Spleen (tissue), 11 donors: Measurements from ENCODE around the gene HMGCLL1. TPM values are rescaled to one million over a fixed set of nuclear protein-coding genes. Genes with fewer than 3 reads are reported as not detected.

Source experiments
- DNase-seq: peaks from one replicate; pipeline ENCODE4 v3.0.0-alpha.2; 2020
- H3K27ac ChIP-seq, 8 donors: fragments of 200-600 bp; sonication (generic) in 7 of 8; 1 replicate in 4 of 8; 2 replicates in 4 of 8; pipeline versions ENCODE4 v1.5.0 to v1.8.0; 2016 to 2021; ENCODE audit warnings: inconsistent platforms in 4 of 8, mild to moderate bottlenecking in 4 of 8, moderate library complexity in 1 of 8
- H3K27me3 ChIP-seq, 7 donors: fragments of 200-600 bp; sonication (generic) in 6 of 7; replicated peaks in 1 of 7; 1 replicate in 4 of 7; 2 replicates in 3 of 7; pipeline versions ENCODE4 v1.5.0 to v1.8.0; 2016 to 2021; ENCODE audit warnings: inconsistent platforms in 3 of 7, mild to moderate bottlenecking in 1 of 7
- H3K36me3 ChIP-seq, 6 donors: fragments of 200-600 bp; sonication (generic) in 5 of 6; 1 replicate in 4 of 6; 2 replicates in 2 of 6; pipeline versions ENCODE4 v1.5.0 to v1.8.0; 2016 to 2021; ENCODE audit warnings: inconsistent platforms in 2 of 6
- H3K4me1 ChIP-seq, 6 donors: fragments of 200-600 bp; sonication (generic) in 5 of 6; 1 replicate in 3 of 6; 2 replicates in 3 of 6; pipeline versions ENCODE4 v1.5.0 to v1.8.0; 2016 to 2021; ENCODE audit warnings: inconsistent platforms in 3 of 6
- H3K4me3 ChIP-seq, 8 donors: fragments of 200-600 bp; sonication (generic) in 7 of 8; 1 replicate in 4 of 8; 2 replicates in 4 of 8; pipeline versions ENCODE4 v1.5.0 to v1.8.0; 2016 to 2021; ENCODE audit warnings: inconsistent platforms in 4 of 8, mild to moderate bottlenecking in 4 of 8, moderate library complexity in 2 of 8
- H3K9me3 ChIP-seq, 8 donors: fragments of 200-600 bp; sonication (generic) in 7 of 8; 1 replicate in 4 of 8; 2 replicates in 4 of 8; pipeline versions ENCODE4 v1.5.0 to v1.8.0; 2016 to 2021; ENCODE audit warnings: inconsistent platforms in 4 of 8
- CTCF ChIP-seq, 11 experiments: fragments of 200-600 bp in 7 of 11; fragments of 450-650 bp in 4 of 11; sonication (generic) in 4 of 11; IDR thresholded peaks in 8 of 11; conservative IDR thresholded peaks in 3 of 11; 1 replicate in 7 of 11; 2 replicates in 4 of 11; pipeline versions ENCODE4 v1.4.0 to v1.8.0; 2016 to 2021; ENCODE audit warnings: antibody characterized with exemption in 11 of 11, inconsistent platforms in 4 of 11, mild to moderate bottlenecking in 1 of 11
- POLR2A ChIP-seq, 3 donors: fragments of 450-650 bp; IDR thresholded peaks; one replicate each; pipeline ENCODE4 v1.5.1; 2017; ENCODE audit warnings: antibody characterized with exemption in 3 of 3, mild to moderate bottlenecking in 1 of 3
- POLR2AphosphoS5 ChIP-seq, 3 donors: sonication (generic); formaldehyde crosslinking; IDR thresholded peaks; one replicate each; pipeline ENCODE4 v1.5.1; 2017; ENCODE audit warnings: antibody characterized with exemption in 3 of 3
- whole genome bisulfite sequencing, 5 donors: extraction: QIAGEN DNeasy Blood & Tissue Kit in 3 of 5; methylation state at CpG; one replicate each; pipeline versions ENCODE4 v1.1.5 to v1.1.7; 2013 to 2018; 5-methylcytosine and 5-hydroxymethylcytosine counted together
- intact Hi-C: fragments of 100-400 bp; cut with DNase I; formaldehyde crosslinking; loops from one replicate; pipeline ENCODE4 v1.15.0; 2023; ENCODE audit warnings: low total_unique reads
- polyA plus RNA-seq, 3 donors: library from polyadenylated mRNA; stranded (reverse); fragments of 200-250 nt; gene quantifications; one replicate each; pipeline ENCODE4 v1.2.1, GENCODE V29; 2013
- total RNA-seq, 7 donors: library from RNA; depleted of rRNA in 3 of 7; stranded (reverse); fragments of >200 nt in 3 of 7; fragmentation: NEBNext Ultra II Directional in 4 of 7; extraction: Animal tissue kit (Norgen Biotek cat#: 25700) in 4 of 7; gene quantifications; one replicate each; pipeline versions ENCODE4 v1.1.0 to v1.2.1, GENCODE V29; 2016 to 2021
- donor health status: healthy with polysubstance abuse.
- donor health status: DM: no; HTN: no; CAD: no; lungs with moderate emphysema.
- donor health status: DM: no; HTN: no; CAD: no.
- donor health status: Bipolar disorder and iron deficiency.
- donor health status: healthy.
- donor health status: DM: no; HTN: no; CAD: no.
- donor health status: DM: yes; HTN: yes; CAD: no.

HMGCLL1 gene
- total and polyA plus RNA-seq, 10 donors: 0.39 TPM; not detected in 9

- Histone ChIP-seq H3K27ac (no peak overlapping the region), H3K36me3 (no peaks in the 10 kb centered on the region), H3K4me3 (no peak overlapping the region), H3K27me3 (no peaks in the 10 kb centered on the region), H3K4me1 (no peaks in the 10 kb centered on the region), H3K9me3 (no peaks in the 10 kb centered on the region)
- intact Hi-C loops: no loop called here
- WGBS, 5 donors: 27 to 52% (median 41%) methylated on average over 1 of the region's 1 CpG
- DNase-seq: no peak
- TF ChIP-seq POLR2A (IDR thresholded peaks at IDR 0.05) (no peak), CTCF (IDR thresholded peaks at IDR 0.05 in 8 of 11, conservative IDR thresholded peaks at IDR 0.05 in 3 of 11) (no peak), POLR2AphosphoS5 (IDR thresholded peaks at IDR 0.05) (no peak)
These were observed 179.6 kb downstream of the HMGCLL1 start for GRCh38 chr6:55399351-55399750.

DNA sequence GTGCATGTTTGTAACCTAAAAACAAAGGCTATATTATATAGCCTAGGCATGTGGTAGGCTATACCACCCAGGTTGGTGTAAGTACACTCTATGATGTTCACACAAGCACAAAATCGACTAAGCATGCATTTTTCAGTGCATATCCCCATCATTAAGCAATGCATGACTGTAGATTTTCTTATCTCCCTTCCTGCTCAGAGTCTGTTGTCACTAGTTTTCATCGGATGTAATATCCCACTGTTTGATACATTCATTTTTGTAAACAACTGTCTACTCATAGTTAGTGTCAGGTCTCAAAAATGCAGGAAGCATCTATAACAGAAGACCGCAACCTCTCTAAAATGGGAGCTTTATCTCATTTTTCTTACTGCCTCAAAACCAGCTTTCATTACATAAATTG lies 181.0 kb downstream of the HMGCLL1 start:
- Histone ChIP-seq H3K4me1 (no peaks in the 10 kb centered on the region), H3K9me3 (no peaks in the 10 kb centered on the region), H3K36me3 (no peaks in the 10 kb centered on the region), H3K27ac (no peak overlapping the region), H3K4me3 (no peak overlapping the region), H3K27me3 (no peaks in the 10 kb centered on the region)
- 72 to 86% (median 76%) methylated on average over 3 of the region's 3 CpGs for WGBS, 5 donors
- DNase-seq: no peak
- intact Hi-C loops: no loop called here
- TF ChIP-seq POLR2AphosphoS5 (IDR thresholded peaks at IDR 0.05) (no peak), CTCF (IDR thresholded peaks at IDR 0.05 in 8 of 11, conservative IDR thresholded peaks at IDR 0.05 in 3 of 11) (no peak), POLR2A (IDR thresholded peaks at IDR 0.05) (no peak)

DNA sequence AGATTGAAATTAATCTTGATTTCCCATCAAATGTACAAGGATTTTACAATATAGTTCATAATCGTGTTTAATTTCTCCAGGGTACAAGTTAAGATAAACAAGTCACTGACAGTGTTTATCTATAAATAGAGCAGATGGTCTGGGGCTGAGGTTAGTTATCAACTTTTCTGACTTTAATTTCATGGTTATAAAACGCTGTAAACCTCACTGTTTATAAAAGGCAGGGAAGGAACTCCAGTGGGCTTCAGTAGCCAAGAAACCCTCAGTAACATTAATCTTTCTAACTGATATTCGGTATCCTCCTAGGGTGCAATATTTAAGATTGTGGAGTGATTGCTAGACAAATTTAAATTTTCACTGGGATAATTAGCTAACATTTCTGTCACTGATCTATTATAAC lies 183.1 kb downstream of the HMGCLL1 start:
- Histone ChIP-seq H3K4me1 (no peaks in the 10 kb centered on the region), H3K4me3 (no peak overlapping the region), H3K9me3 (no peaks in the 10 kb centered on the region), H3K36me3 (no peaks in the 10 kb centered on the region), H3K27me3 (no peaks in the 10 kb centered on the region), H3K27ac (no peak overlapping the region)
- no peak for DNase-seq
- 55 to 66% (median 60%) methylated on average over 3 of the region's 3 CpGs for WGBS, 5 donors
- intact Hi-C loops: no loop called here
- TF ChIP-seq POLR2A (IDR thresholded peaks at IDR 0.05) (no peak), POLR2AphosphoS5 (IDR thresholded peaks at IDR 0.05) (no peak), CTCF (IDR thresholded peaks at IDR 0.05 in 8 of 11, conservative IDR thresholded peaks at IDR 0.05 in 3 of 11) (no peak)

DNA sequence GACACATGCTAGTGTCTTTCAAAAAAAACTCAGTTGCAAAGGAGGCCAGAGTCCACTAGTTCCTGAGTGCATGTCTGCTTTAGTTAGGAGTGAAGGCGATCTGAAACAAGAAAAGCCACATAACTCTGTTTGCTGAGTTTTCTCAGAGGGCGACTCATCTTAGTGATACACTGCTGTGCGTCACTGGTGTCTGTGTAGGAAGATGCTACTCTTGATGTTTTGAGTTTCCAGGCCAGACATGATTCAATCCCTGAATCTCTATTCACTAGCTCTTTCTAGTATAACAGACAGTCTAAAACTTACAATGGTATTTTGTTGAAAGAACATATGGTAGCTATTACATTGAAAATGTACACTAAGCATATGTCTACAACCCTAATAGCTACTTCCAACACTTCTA lies 190.8 kb downstream of the HMGCLL1 start:
- no peak for DNase-seq
- TF ChIP-seq POLR2AphosphoS5 (IDR thresholded peaks at IDR 0.05) (no peak), CTCF (IDR thresholded peaks at IDR 0.05 in 8 of 11, conservative IDR thresholded peaks at IDR 0.05 in 3 of 11) (no peak), POLR2A (IDR thresholded peaks at IDR 0.05) (no peak)
- intact Hi-C loops: no loop called here
- WGBS, 5 donors: 74 to 88% (median 88%) methylated on average over 3 of the region's 3 CpGs
- Histone ChIP-seq H3K27me3 (no peaks in the 10 kb centered on the region), H3K9me3 (peaks cover 0 to 8% (median 0%) of the 10 kb centered on the region in 8 donors), H3K36me3 (no peaks in the 10 kb centered on the region), H3K4me1 (no peaks in the 10 kb centered on the region), H3K4me3 (no peak overlapping the region), H3K27ac (no peak overlapping the region)
